K562 (cell line): ENCODE data around the gene JAM2. TPM values are rescaled to one million over a fixed set of nuclear protein-coding genes. Genes with fewer than 3 reads are reported as not detected.

Experiments
- CCAR2 ChIP-seq: fragments of 200-400 bp; formaldehyde crosslinking; IDR thresholded peaks from 2 replicates; pipeline ENCODE4 v1.6.1; 2017; ENCODE audit warnings: mild to moderate bottlenecking, low read depth, low read length
- CHD4 ChIP-seq: fragments of 200-600 bp; sonication (generic); IDR thresholded peaks from 3 replicates; pipeline ENCODE4 v1.6.1; 2012; ENCODE audit warnings: low read depth, mild to moderate bottlenecking, mixed read lengths, low read length, inconsistent platforms; ENCODE audit not compliant: insufficient read depth, insufficient replicate concordance, poor library complexity, severe bottlenecking
- CREB1 ChIP-seq, 2 experiments: sonication (generic) in 1 of 2; formaldehyde crosslinking in 1 of 2; IDR thresholded peaks; 2 replicates each; pipeline versions ENCODE4 v1.6.1 to v1.8.0; 2012 to 2022; ENCODE audit warnings: inconsistent platforms in 1 of 2, mild to moderate bottlenecking in 1 of 2, missing genetic modification reagents in 1 of 2, moderate library complexity in 1 of 2
- MTA2 ChIP-seq: fragments of 450-650 bp; IDR thresholded peaks from 2 replicates; pipeline ENCODE4 v1.6.1; 2016; ENCODE audit warnings: low read depth
- NBN ChIP-seq: fragments of 450-650 bp; IDR thresholded peaks from 2 replicates; pipeline ENCODE4 v1.6.1; 2016; ENCODE audit warnings: low read depth, mild to moderate bottlenecking
- NFIX ChIP-seq: fragments of 250-450 bp; sonication (Bioruptor Pico); IDR thresholded peaks from 2 replicates; pipeline ENCODE4 v1.4.0; 2020; ENCODE audit warnings: low read depth, mild to moderate bottlenecking, moderate library complexity
- POLR2AphosphoS2 ChIP-seq: IDR thresholded peaks from 2 replicates; pipeline ENCODE4 v1.6.1; 2012; ENCODE audit warnings: low read length, improper control_type of control experiment
- ZNF134 ChIP-seq: fragments of 250-450 bp; sonication (Bioruptor Pico); conservative IDR thresholded peaks from 2 replicates; pipeline ENCODE4 v1.4.0; 2020
- ZNF184 ChIP-seq: sonication (generic); formaldehyde crosslinking; IDR thresholded peaks from 2 replicates; pipeline ENCODE4 v1.5.0; 2020; ENCODE audit warnings: missing genetic modification reagents
- ZNF76 ChIP-seq: fragments of 250-450 bp; sonication (Bioruptor Pico); IDR thresholded peaks from 2 replicates; pipeline ENCODE4 v1.4.0; 2020; ENCODE audit warnings: mild to moderate bottlenecking, moderate library complexity, borderline replicate concordance
- ZNF780A ChIP-seq: fragments of 250-450 bp; sonication (Bioruptor Pico); IDR thresholded peaks from 2 replicates; pipeline ENCODE4 v1.5.0; 2021; ENCODE audit warnings: mild to moderate bottlenecking
- polyA plus RNA-seq, 8 experiments: library from polyadenylated mRNA; depleted of rRNA in 4 of 8; stranded (reverse) in 5 of 8; unstranded in 3 of 8; fragments of >200 nt; fragmentation: Nextera tagmentation in 2 of 8; fragmentation: Illumina TruSeq in 1 of 8; extraction: Ambion mirVana in 2 of 8; extraction: Trizol in 1 of 8; gene quantifications; 2 replicates each; pipeline versions ENCODE4 v1.2.1 to v1.2.3, GENCODE V29; 2011 to 2014; ENCODE audit warnings: inconsistent platforms in 1 of 8, missing spikeins in 1 of 8
- total RNA-seq, 7 experiments: library from RNA; depleted of rRNA in 6 of 7; stranded (reverse); fragments of >200 nt in 6 of 7; fragmentation: Illumina TruSeq in 2 of 7; extraction: Trizol in 2 of 7; gene quantifications; 2 replicates each; pipeline versions ENCODE4 v1.2.1 to v1.2.3, GENCODE V29; 2011 to 2021; ENCODE audit warnings: low replicate concordance in 1 of 7
- TF ChIP-seq, protein P1 (sequence below): fragments of 450-650 bp; IDR thresholded peaks from 2 replicates; pipeline ENCODE4 v1.6.1; 2017; ENCODE audit warnings: antibody characterized with exemption, mild to moderate bottlenecking
- TF ChIP-seq, protein P2 (sequence below): fragments of 250-450 bp; sonication (Bioruptor Pico); IDR thresholded peaks from 2 replicates; pipeline ENCODE4 v1.8.0; 2021; ENCODE audit warnings: moderate library complexity, mild to moderate bottlenecking, inconsistent platforms
- TF ChIP-seq, protein P3 (sequence below), 2 experiments: fragments of 450-650 bp; IDR thresholded peaks; 2 replicates each; pipeline ENCODE4 v1.6.1; 2016; ENCODE audit warnings: mild to moderate bottlenecking in 2 of 2, borderline replicate concordance in 1 of 2, low read depth in 1 of 2, moderate library complexity in 1 of 2

JAM2 gene
- total and polyA plus RNA-seq, 9 of the 15 experiments (the other 6 are each of a cell fraction or from before 2014, with no cell fraction given) = 0.03 to 0.08 (median 0.07) TPM; not detected in 6

GRCh38 chr21:25734904-25735645, 96.0 kb downstream of the JAM2 start, which contains the start of the genes ATP5PF and GABPA (continued):
- TF ChIP-seq, protein P1, sequence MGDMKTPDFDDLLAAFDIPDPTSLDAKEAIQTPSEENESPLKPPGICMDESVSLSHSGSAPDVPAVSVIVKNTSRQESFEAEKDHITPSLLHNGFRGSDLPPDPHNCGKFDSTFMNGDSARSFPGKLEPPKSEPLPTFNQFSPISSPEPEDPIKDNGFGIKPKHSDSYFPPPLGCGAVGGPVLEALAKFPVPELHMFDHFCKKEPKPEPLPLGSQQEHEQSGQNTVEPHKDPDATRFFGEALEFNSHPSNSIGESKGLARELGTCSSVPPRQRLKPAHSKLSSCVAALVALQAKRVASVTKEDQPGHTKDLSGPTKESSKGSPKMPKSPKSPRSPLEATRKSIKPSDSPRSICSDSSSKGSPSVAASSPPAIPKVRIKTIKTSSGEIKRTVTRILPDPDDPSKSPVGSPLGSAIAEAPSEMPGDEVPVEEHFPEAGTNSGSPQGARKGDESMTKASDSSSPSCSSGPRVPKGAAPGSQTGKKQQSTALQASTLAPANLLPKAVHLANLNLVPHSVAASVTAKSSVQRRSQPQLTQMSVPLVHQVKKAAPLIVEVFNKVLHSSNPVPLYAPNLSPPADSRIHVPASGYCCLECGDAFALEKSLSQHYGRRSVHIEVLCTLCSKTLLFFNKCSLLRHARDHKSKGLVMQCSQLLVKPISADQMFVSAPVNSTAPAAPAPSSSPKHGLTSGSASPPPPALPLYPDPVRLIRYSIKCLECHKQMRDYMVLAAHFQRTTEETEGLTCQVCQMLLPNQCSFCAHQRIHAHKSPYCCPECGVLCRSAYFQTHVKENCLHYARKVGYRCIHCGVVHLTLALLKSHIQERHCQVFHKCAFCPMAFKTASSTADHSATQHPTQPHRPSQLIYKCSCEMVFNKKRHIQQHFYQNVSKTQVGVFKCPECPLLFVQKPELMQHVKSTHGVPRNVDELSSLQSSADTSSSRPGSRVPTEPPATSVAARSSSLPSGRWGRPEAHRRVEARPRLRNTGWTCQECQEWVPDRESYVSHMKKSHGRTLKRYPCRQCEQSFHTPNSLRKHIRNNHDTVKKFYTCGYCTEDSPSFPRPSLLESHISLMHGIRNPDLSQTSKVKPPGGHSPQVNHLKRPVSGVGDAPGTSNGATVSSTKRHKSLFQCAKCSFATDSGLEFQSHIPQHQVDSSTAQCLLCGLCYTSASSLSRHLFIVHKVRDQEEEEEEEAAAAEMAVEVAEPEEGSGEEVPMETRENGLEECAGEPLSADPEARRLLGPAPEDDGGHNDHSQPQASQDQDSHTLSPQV = peak; percentile 39; the same call in 1 of the 2 replicates
- no peak; the same call in 1 of the 2 replicates for TF ChIP-seq ZNF780A
- peak; percentile 31; the same call in 1 of the 2 replicates for TF ChIP-seq ZNF134 (CRISPR knock-in tag)
- TF ChIP-seq CHD4 = no peak
- TF ChIP-seq ZNF76 (CRISPR knock-in tag) = 0 out of 2 replicates have a peak, but pooled peaks have one; percentile 24
- no peak for TF ChIP-seq NFIX (CRISPR knock-in tag)
- 0 out of 2 replicates have a peak, but pooled peaks have one; percentile 24 for TF ChIP-seq CCAR2
- TF ChIP-seq ZNF184 (CRISPR knock-in tag) = no peak
- TF ChIP-seq, protein P2, sequence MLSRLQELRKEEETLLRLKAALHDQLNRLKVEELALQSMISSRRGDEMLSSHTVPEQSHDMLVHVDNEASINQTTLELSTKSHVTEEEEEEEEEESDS = no peak
- peak; percentile 52; the same call in 1 of the 2 replicates for TF ChIP-seq NBN
- TF ChIP-seq POLR2AphosphoS2 = peak; percentile 96
- TF ChIP-seq CREB1 (IDR thresholded peaks at IDR 0.05) = peak; percentile 79; the same call in 1 of the 2 replicates
- TF ChIP-seq CREB1 (CRISPR knock-in tag; IDR thresholded peaks at IDR 0.05) = peak; percentile 82
- TF ChIP-seq, protein P3, sequence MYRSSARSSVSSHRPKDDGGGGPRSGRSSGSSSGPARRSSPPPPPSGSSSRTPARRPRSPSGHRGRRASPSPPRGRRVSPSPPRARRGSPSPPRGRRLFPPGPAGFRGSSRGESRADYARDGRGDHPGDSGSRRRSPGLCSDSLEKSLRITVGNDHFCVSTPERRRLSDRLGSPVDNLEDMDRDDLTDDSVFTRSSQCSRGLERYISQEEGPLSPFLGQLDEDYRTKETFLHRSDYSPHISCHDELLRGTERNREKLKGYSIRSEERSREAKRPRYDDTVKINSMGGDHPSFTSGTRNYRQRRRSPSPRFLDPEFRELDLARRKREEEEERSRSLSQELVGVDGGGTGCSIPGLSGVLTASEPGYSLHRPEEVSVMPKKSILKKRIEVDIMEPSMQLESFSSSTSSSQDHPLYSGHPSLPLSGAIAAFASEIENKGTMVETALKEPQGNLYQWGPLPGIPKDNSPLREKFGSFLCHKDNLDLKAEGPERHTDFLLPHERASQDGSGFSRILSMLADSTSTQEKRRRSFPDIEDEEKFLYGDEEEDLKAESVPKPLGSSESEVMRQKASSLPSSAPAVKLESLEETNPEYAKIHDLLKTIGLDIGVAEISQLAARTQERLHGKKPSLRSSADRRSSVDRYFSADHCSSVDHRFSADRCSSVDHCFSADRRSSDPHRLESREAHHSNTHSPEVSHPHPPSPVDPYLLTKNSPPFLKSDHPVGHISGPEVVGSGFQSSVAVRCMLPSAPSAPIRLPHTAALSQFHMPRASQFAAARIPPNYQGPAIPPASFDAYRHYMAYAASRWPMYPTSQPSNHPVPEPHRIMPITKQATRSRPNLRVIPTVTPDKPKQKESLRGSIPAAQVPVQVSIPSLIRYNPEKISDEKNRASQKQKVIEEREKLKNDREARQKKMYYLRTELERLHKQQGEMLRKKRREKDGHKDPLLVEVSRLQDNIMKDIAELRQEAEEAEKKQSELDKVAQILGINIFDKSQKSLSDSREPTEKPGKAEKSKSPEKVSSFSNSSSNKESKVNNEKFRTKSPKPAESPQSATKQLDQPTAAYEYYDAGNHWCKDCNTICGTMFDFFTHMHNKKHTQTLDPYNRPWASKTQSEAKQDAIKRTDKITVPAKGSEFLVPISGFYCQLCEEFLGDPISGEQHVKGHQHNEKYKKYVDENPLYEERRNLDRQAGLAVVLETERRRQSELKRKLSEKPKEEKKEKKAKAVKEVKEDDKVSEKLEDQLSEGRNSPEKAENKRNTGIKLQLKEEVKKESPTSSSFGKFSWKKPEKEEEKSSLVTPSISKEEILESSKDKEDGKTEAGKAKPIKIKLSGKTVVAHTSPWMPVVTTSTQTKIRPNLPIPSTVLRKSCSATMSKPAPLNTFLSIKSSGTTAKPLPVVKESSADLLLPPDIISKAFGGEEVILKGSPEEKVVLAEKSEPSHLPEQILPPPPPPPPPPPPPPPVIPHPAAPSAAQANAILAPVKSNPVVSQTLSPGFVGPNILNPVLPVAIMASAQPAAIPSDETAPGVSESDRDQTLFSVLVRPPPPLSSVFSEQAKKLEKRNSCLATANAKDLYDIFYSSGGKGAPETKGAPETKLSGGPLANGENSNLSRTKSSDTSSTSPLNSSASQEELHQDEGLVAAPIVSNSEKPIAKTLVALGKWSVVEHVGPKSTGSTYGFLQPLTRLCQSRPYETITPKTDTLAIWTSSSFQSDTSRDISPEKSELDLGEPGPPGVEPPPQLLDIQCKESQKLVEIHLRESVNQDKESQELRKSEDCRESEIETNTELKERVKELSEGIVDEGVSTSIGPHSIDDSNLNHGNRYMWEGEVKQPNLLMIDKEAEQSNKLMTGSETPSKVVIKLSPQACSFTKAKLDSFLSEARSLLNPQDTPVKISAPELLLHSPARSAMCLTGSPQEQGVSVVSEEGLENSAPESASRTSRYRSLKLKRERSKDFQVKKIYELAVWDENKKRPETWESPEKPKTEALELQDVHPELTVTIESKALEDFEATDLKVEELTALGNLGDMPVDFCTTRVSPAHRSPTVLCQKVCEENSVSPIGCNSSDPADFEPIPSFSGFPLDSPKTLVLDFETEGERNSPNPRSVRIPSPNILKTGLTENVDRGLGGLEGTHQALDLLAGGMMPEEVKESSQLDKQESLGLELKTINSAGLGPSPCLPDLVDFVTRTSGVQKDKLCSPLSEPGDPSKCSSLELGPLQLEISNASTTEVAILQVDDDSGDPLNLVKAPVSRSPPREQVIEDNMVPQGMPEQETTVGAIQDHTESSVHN (IDR thresholded peaks at IDR 0.05; ENCODE audit: borderline replicate concordance in 1 of 2, low read depth in 1 of 2) = peak in 1 of 2 experiments; percentile 52; a peak in 2 of 4 replicates
- TF ChIP-seq MTA2 = peak; percentile 82
